GM12878 (cell line): Measurements from ENCODE around the gene PSMD13. TPM values are rescaled to one million over a fixed set of nuclear protein-coding genes. Genes with fewer than 3 reads are reported as not detected.

Experiments used
- ATAC-seq: fragments of 200-7000 bp; cut with Tn5 transposase; 3 replicates; pipeline ENCODE4 v1.9.1; 2020; ENCODE audit warnings: mild to moderate bottlenecking, moderate library complexity
- BruUV-seq: library from RNA; stranded (reverse); fragments of 400-500 nt; replicated peaks from 2 replicates; lab custom pipeline; 2021; lab: Mats Ljungman, UMichigan
- CTCF ChIA-PET: fragments of 300-600 bp; sonication (Branson Sonifier 250); formaldehyde crosslinking; extraction: SDS; loops from one replicate; lab custom pipeline; 2021; ENCODE audit warnings: inconsistent platforms; lab: Yijun Ruan, JAX
- POLR2A ChIA-PET: fragments of 350-600 bp; formaldehyde crosslinking; extraction: SDS; loops from one replicate; lab custom pipeline; 2021; ENCODE audit warnings: inconsistent platforms; lab: Charles Lee
- RAD21 ChIA-PET: fragments of 300-600 bp; sonication (Branson Sonifier 250); formaldehyde crosslinking; loops from one replicate; lab custom pipeline; 2023; ENCODE audit warnings: antibody characterized with exemption; ENCODE audit not compliant: unreplicated experiment; lab: Charles Lee
- SMC1A ChIA-PET: fragments of 300-600 bp; sonication (Branson Sonifier 250); formaldehyde crosslinking; loops from one replicate; lab custom pipeline; 2023; ENCODE audit not compliant: unreplicated experiment, uncharacterized antibody; lab: Charles Lee
- DNase-seq: peaks from one replicate; pipeline ENCODE4 v3.0.0-alpha.2; 2011; ENCODE audit warnings: low read depth, low spot score
- FAIRE-seq: peaks from 3 replicates; lab custom pipeline; 2011; peaks lifted over from hg19 to GRCh38; lab: Jason Lieb, UNC
- H2AFZ ChIP-seq: 2 replicates; pipeline ENCODE4 v1.6.0; 2011; ENCODE audit warnings: low read depth, low read length, control low read depth; ENCODE audit not compliant: control insufficient read depth
- H3K27ac ChIP-seq: 2 replicates; pipeline ENCODE4 v1.5.1; 2011; ENCODE audit warnings: control low read depth; ENCODE audit not compliant: control insufficient read depth, insufficient read depth
- H3K27me3 ChIP-seq, 2 experiments: replicated peaks in 1 of 2; 2 replicates each; pipeline versions ENCODE4 v1.6.0 to v1.6.1; 2011; ENCODE audit warnings: low read length in 1 of 2; ENCODE audit not compliant: control insufficient read depth in 2 of 2, insufficient read depth in 2 of 2
- H3K36me3 ChIP-seq, 2 experiments: 2 replicates each; pipeline ENCODE4 v1.5.1; 2011; ENCODE audit warnings: low read length in 1 of 2; ENCODE audit not compliant: control insufficient read depth in 2 of 2, insufficient read depth in 2 of 2
- H3K4me1 ChIP-seq: 2 replicates; pipeline ENCODE4 v1.6.1; 2011; ENCODE audit warnings: mild to moderate bottlenecking, low read length, moderate library complexity, mixed read lengths; ENCODE audit not compliant: control insufficient read depth, insufficient read depth
- H3K4me2 ChIP-seq: 2 replicates; pipeline ENCODE4 v1.6.0; 2011; ENCODE audit warnings: control low read depth; ENCODE audit not compliant: control insufficient read depth, insufficient read depth
- H3K4me3 ChIP-seq: fragments of 200-600 bp; sonication (generic); 2 replicates; pipeline ENCODE4 v1.5.1; 2016
- H3K79me2 ChIP-seq: 2 replicates; pipeline ENCODE4 v1.6.0; 2011; ENCODE audit warnings: low read length; ENCODE audit not compliant: control insufficient read depth, insufficient read depth
- H3K9ac ChIP-seq: 2 replicates; pipeline ENCODE4 v1.8.0; 2011; ENCODE audit warnings: low read length, control low read depth, mixed read lengths; ENCODE audit not compliant: control insufficient read depth, insufficient read depth
- H3K9me3 ChIP-seq: replicated peaks from 3 replicates; pipeline ENCODE4 v1.5.1; 2011; ENCODE audit warnings: mild to moderate bottlenecking, low read length; ENCODE audit not compliant: control insufficient read depth, insufficient read depth
- H4K20me1 ChIP-seq: 2 replicates; pipeline ENCODE4 v1.6.0; 2011; ENCODE audit not compliant: control insufficient read depth, insufficient read depth
- ATF3 ChIP-seq: IDR thresholded peaks from 2 replicates; pipeline ENCODE4 v1.6.1; 2011; ENCODE audit warnings: low read depth, mild to moderate bottlenecking, low read length, moderate library complexity, borderline replicate concordance; ENCODE audit errors: extremely low read depth
- CBX3 ChIP-seq: fragments of 200-600 bp; sonication (generic); IDR thresholded peaks from 2 replicates; pipeline ENCODE4 v1.6.1; 2016; ENCODE audit warnings: low read depth, borderline replicate concordance
- CBX5 ChIP-seq: sonication (generic); IDR thresholded peaks from 2 replicates; pipeline ENCODE4 v1.6.1; 2016; ENCODE audit warnings: low read depth, moderate library complexity, mild to moderate bottlenecking, inconsistent platforms
- FOXK2 ChIP-seq: fragments of 450-650 bp; IDR thresholded peaks from 2 replicates; pipeline ENCODE4 v1.6.1; 2017; ENCODE audit warnings: mild to moderate bottlenecking, moderate library complexity
- HDAC2 ChIP-seq: fragments of 200-600 bp; sonication (generic); IDR thresholded peaks from 2 replicates; pipeline ENCODE4 v1.6.1; 2017
- HSF1 ChIP-seq: fragments of 150-350 bp; IDR thresholded peaks from 2 replicates; pipeline ENCODE4 v1.6.1; 2014; ENCODE audit warnings: mild to moderate bottlenecking, low read depth, low read length
- IKZF2 ChIP-seq, 2 experiments: fragments of 450-650 bp; IDR thresholded peaks; 2 replicates each; pipeline ENCODE4 v1.6.1; 2017; ENCODE audit warnings: mild to moderate bottlenecking in 2 of 2, moderate library complexity in 2 of 2
- PKNOX1 ChIP-seq: fragments of 450-650 bp; IDR thresholded peaks from 2 replicates; pipeline ENCODE4 v1.6.1; 2016; ENCODE audit warnings: mild to moderate bottlenecking
- POLR2A ChIP-seq: IDR thresholded peaks from 2 replicates; pipeline ENCODE4 v1.6.1; 2011; ENCODE audit warnings: low read depth, mild to moderate bottlenecking, low read length
- POLR2AphosphoS2 ChIP-seq: IDR thresholded peaks from 2 replicates; pipeline ENCODE4 v1.6.1; 2011; ENCODE audit warnings: low read depth, mild to moderate bottlenecking, low read length, improper control_type of control experiment, moderate library complexity
- POLR2AphosphoS5 ChIP-seq: IDR thresholded peaks from 2 replicates; pipeline ENCODE4 v1.6.1; 2011; ENCODE audit warnings: mild to moderate bottlenecking, low read length, inconsistent platforms
- STAT3 ChIP-seq: IDR thresholded peaks from 2 replicates; pipeline ENCODE4 v1.6.1; 2011; ENCODE audit warnings: low read depth, low read length, improper control_type of control experiment
- TCF7 ChIP-seq: IDR thresholded peaks from 2 replicates; pipeline ENCODE4 v1.6.1; 2014; ENCODE audit warnings: antibody characterized with exemption, borderline replicate concordance
- WGBS: methylation state at CpG from one replicate; pipeline ENCODE4 v1.1.6; 2016; ENCODE audit warnings: low lambda C conversion rate; ENCODE audit not compliant: insufficient replicate concordance, insufficient coverage; ENCODE audit errors: missing lambda C conversion rate; 5-methylcytosine and 5-hydroxymethylcytosine counted together
- in situ Hi-C: fragments of 300-500 bp; cut with MboI; formaldehyde crosslinking; loops from 9 replicates; pipeline ENCODE4 v1.14.3; 2018; ENCODE audit warnings: mixed read lengths
- intact Hi-C: fragments of 100-400 bp; cut with micrococcal nuclease; formaldehyde crosslinking; loops from one replicate; pipeline ENCODE4 v1.14.2; 2022; ENCODE audit not compliant: unreplicated experiment
- polyA plus RNA-seq, 11 experiments: library from polyadenylated mRNA; depleted of rRNA in 4 of 11; unstranded in 6 of 11; stranded (reverse) in 5 of 11; fragments of >200 nt; fragmentation: Nextera tagmentation in 4 of 11; fragmentation: Illumina TruSeq in 1 of 11; extraction: Ambion mirVana in 4 of 11; extraction: Trizol in 1 of 11; gene quantifications; 1 replicate in 1 of 11; 2 replicates in 10 of 11; pipeline versions ENCODE4 v1.2.1 to v1.2.3, GENCODE V29; 2011 to 2016; ENCODE audit warnings: inconsistent platforms in 2 of 11, missing spikeins in 2 of 11, low read depth in 1 of 11
- total RNA-seq, 4 experiments: library from RNA; depleted of rRNA in 3 of 4; stranded (reverse); fragments of >200 nt in 3 of 4; fragmentation: Illumina TruSeq in 1 of 4; extraction: Trizol in 1 of 4; gene quantifications; 2 replicates each; pipeline versions ENCODE4 v1.2.1 to v1.2.3, GENCODE V29; 2013 to 2021

Gene PSMD13
- total and polyA plus RNA-seq, 10 of the 15 experiments (the other 5 are each of a cell fraction or from before 2014, with no cell fraction given) = 141 to 303 (median 177) TPM

- H3K36me3 ChIP-seq = peaks cover 3 to 16% of the 10 kb centered on the region in 2 experiments
- CTCF ChIA-PET = no interaction called here
- H3K79me2 ChIP-seq = peaks cover 8% of the 10 kb centered on the region
- intact Hi-C loops = loop anchor here (10.0 kb wide), 1 partner anchor 244 kb away; the partner anchor contains the start of gene ANO9
- POLR2A ChIA-PET = no interaction called here
- TF ChIP-seq PKNOX1 (no peak), HDAC2 (no peak), ATF3 (no peak), TCF7 (no peak), POLR2AphosphoS2 (peak; percentile 54; the same call in 1 of the 2 replicates), CBX3 (no peak), IKZF2 (IDR thresholded peaks at IDR 0.05) (no peak), STAT3 (no peak), CBX5 (no peak), HSF1 (no peak), POLR2AphosphoS5 (peak; percentile 16; the same call in 1 of the 2 replicates), POLR2A (peak; percentile 38; the same call in 1 of the 2 replicates), FOXK2 (no peak)
- no peaks in the 10 kb centered on the region for H3K27me3 ChIP-seq
- H4K20me1 ChIP-seq = peaks cover 6% of the 10 kb centered on the region; the same call in 1 of the 2 replicates
- H3K27ac ChIP-seq = no peak overlapping the region
- BruUV-seq = no TSS peak
- H3K9me3 ChIP-seq = no peaks in the 10 kb centered on the region
- DNase-seq = no peak
- H2AFZ ChIP-seq = no peak overlapping the region
- 96% methylated on average over 10 of the region's 13 CpGs for WGBS
- SMC1A ChIA-PET = no interaction called here
- no peak for FAIRE-seq
- H3K4me3 ChIP-seq = no peak overlapping the region
- H3K4me2 ChIP-seq = no peak overlapping the region
- RAD21 ChIA-PET = no interaction called here
- no peak overlapping the region for H3K9ac ChIP-seq
- H3K4me1 ChIP-seq = peaks cover 2% of the 10 kb centered on the region
- in situ Hi-C loops = loop anchor here (10.0 kb wide), 1 partner anchor 164 kb away; the partner anchor contains the start of gene B4GALNT4
- ATAC-seq = no peak
These were observed 36.4 kb upstream of the PSMD13 start for GRCh38 chr11:200224-201003.
